NCI-H2107 treated with DMSO at 0.1 percent for 48 hours (cell line): ENCODE data around the gene LRRC9.

Source experiments
- DNase-seq: peaks from one replicate; lab custom pipeline; 2025; ENCODE audit not compliant: unreplicated experiment; lab: John Stamatoyannopoulos, UW

Gene LRRC9

GRCh38 chr14:60106339-60106738 is 186.4 kb downstream of the LRRC9 start:
- DNase-seq, result no peak

- DNase-seq, result no peak
These were observed 187.5 kb downstream of the LRRC9 start for GRCh38 chr14:60107477-60107876.

DNA sequence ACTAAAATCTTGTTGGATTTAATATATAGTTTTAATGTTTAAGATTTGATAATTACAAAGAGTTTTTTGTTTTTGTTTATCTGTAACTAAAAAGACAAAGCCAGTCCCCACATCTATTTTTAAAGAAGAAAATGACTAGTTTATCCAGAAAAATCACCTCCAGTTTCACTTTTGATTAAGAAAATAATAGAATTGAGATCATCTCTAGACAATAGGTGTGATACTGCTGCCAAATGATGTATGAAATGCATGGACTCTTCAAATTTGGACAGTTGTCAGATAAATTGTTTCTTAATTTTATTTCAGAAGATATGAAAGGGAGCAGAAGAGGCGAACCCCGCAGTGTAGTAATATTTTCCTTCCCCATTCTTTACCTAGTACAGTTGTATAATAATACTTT is 191.8 kb downstream of the LRRC9 start:
- no peak for DNase-seq
